Suprapubic skin (tissue), 4 donors: ENCODE results near the gene SRMS.

ENCODE experiments used
- CTCF ChIP-seq, 2 donors: fragments of 200-600 bp in 1 of 2; fragments of 450-650 bp in 1 of 2; sonication (generic) in 1 of 2; IDR thresholded peaks; one replicate each; pipeline ENCODE4 v1.5.1; 2016 to 2019; ENCODE audit warnings: antibody characterized with exemption in 2 of 2, mild to moderate bottlenecking in 1 of 2, moderate library complexity in 1 of 2
- EP300 ChIP-seq: sonication (generic); formaldehyde crosslinking; IDR thresholded peaks from one replicate; pipeline ENCODE4 v1.6.1; 2017; ENCODE audit warnings: antibody characterized with exemption
- POLR2AphosphoS5 ChIP-seq, 3 donors: sonication (generic); formaldehyde crosslinking; IDR thresholded peaks; one replicate each; pipeline ENCODE4 v1.6.1; 2017; ENCODE audit warnings: antibody characterized with exemption in 3 of 3

- no peak for TF ChIP-seq CTCF (IDR thresholded peaks at IDR 0.05)
- no peak for TF ChIP-seq POLR2AphosphoS5 (IDR thresholded peaks at IDR 0.05)
- no peak for TF ChIP-seq EP300
Measured at GRCh38 chr20:63533871-63534393, 13.6 kb downstream of the SRMS start.
